ENCODE measurements around the gene CDK2AP2.

Gene CDK2AP2

GRCh38 chr11:67463680-67464410, 44.1 kb downstream of the CDK2AP2 start:
- Histone ChIP-seq H4K20me1 (ENCODE audit: insufficient read depth, low read length, poor library complexity, severe bottlenecking) (no peaks in the 10 kb centered on the region), H3K4me2 (ENCODE audit: low read depth, low read length, poor library complexity, severe bottlenecking) (peak overlapping the region; percentile 74), H3K27me3 (ENCODE audit: insufficient read depth, low read length, poor library complexity, severe bottlenecking) (no peaks in the 10 kb centered on the region), H3K79me2 (ENCODE audit: insufficient read depth, low read length) (peaks cover 40% of the 10 kb centered on the region), H3K4me1 (ENCODE audit: insufficient read depth, low read length, poor library complexity, severe bottlenecking) (peaks cover 42% of the 10 kb centered on the region), H3K36me3 (ENCODE audit: insufficient read depth, low read length) (no peaks in the 10 kb centered on the region), H3K9me2 (replicated peaks; ENCODE audit: low read depth, low read length) (no peaks in the 10 kb centered on the region), H2AFZ (ENCODE audit: low read length) (peak overlapping the region; percentile 68; the same call in 1 of the 2 replicates), H3K9me3 (ENCODE audit: insufficient read depth, low read depth, low read length) (no peaks in the 10 kb centered on the region), H3F3A (ENCODE audit: low read depth) (peaks cover 4% of the 10 kb centered on the region; the same call in 1 of the 2 replicates), H3K4me3 (ENCODE audit: low read length, poor library complexity, severe bottlenecking) (peak overlapping the region; percentile 90), H3K9ac (ENCODE audit: low read depth, low read length, poor library complexity, severe bottlenecking) (peak overlapping the region; percentile 98)
- no peak for TF ChIP-seq EZH2phosphoT487 (IDR thresholded peaks at IDR 0.05; ENCODE audit: borderline replicate concordance)
- no peak for TF ChIP-seq CTCF (conservative IDR thresholded peaks at IDR 0.05; ENCODE audit: low read length)

- Histone ChIP-seq H3K9me3 (ENCODE audit: insufficient read depth, low read depth, low read length) (no peaks in the 10 kb centered on the region), H4K20me1 (ENCODE audit: insufficient read depth, low read length, poor library complexity, severe bottlenecking) (no peaks in the 10 kb centered on the region), H3K79me2 (ENCODE audit: insufficient read depth, low read length) (peaks cover 33% of the 10 kb centered on the region), H3K4me3 (ENCODE audit: low read length, poor library complexity, severe bottlenecking) (no peak overlapping the region), H3K9ac (ENCODE audit: low read depth, low read length, poor library complexity, severe bottlenecking) (no peak overlapping the region), H3K27me3 (ENCODE audit: insufficient read depth, low read length, poor library complexity, severe bottlenecking) (no peaks in the 10 kb centered on the region), H3K4me2 (ENCODE audit: low read depth, low read length, poor library complexity, severe bottlenecking) (no peak overlapping the region), H2AFZ (ENCODE audit: low read length) (no peak overlapping the region), H3K4me1 (ENCODE audit: insufficient read depth, low read length, poor library complexity, severe bottlenecking) (peaks cover 36% of the 10 kb centered on the region), H3F3A (ENCODE audit: low read depth) (peaks cover 4% of the 10 kb centered on the region; the same call in 1 of the 2 replicates), H3K36me3 (ENCODE audit: insufficient read depth, low read length) (no peaks in the 10 kb centered on the region), H3K9me2 (replicated peaks; ENCODE audit: low read depth, low read length) (no peaks in the 10 kb centered on the region)
- no peak for TF ChIP-seq CTCF (conservative IDR thresholded peaks at IDR 0.05; ENCODE audit: low read length)
- TF ChIP-seq EZH2phosphoT487 (IDR thresholded peaks at IDR 0.05; ENCODE audit: borderline replicate concordance): no peak
Measured at GRCh38 chr11:67463186-67463585, 44.8 kb downstream of the CDK2AP2 start.

- no peaks in the 10 kb centered on the region for H3K79me2 ChIP-seq (ENCODE audit: insufficient read depth, low read length)
- no peak for TF ChIP-seq EZH2phosphoT487 (IDR thresholded peaks at IDR 0.05; ENCODE audit: borderline replicate concordance)
- TF ChIP-seq CTCF (conservative IDR thresholded peaks at IDR 0.05; ENCODE audit: low read length): no peak
- H3K4me2 ChIP-seq (ENCODE audit: low read depth, low read length, poor library complexity, severe bottlenecking): no peak overlapping the region
- no peaks in the 10 kb centered on the region for H3F3A ChIP-seq (ENCODE audit: low read depth)
- no peak overlapping the region for H3K9ac ChIP-seq (ENCODE audit: low read depth, low read length, poor library complexity, severe bottlenecking)
- no peaks in the 10 kb centered on the region for H4K20me1 ChIP-seq (ENCODE audit: insufficient read depth, low read length, poor library complexity, severe bottlenecking)
- H3K9me3 ChIP-seq (ENCODE audit: insufficient read depth, low read depth, low read length): no peaks in the 10 kb centered on the region
- no peaks in the 10 kb centered on the region for H3K4me1 ChIP-seq (ENCODE audit: insufficient read depth, low read length, poor library complexity, severe bottlenecking)
- no peaks in the 10 kb centered on the region for H3K36me3 ChIP-seq (ENCODE audit: insufficient read depth, low read length)
- no peaks in the 10 kb centered on the region for H3K27me3 ChIP-seq (ENCODE audit: insufficient read depth, low read length, poor library complexity, severe bottlenecking)
- H3K9me2 ChIP-seq (replicated peaks; ENCODE audit: low read depth, low read length): no peaks in the 10 kb centered on the region
- no peak overlapping the region for H3K4me3 ChIP-seq (ENCODE audit: low read length, poor library complexity, severe bottlenecking)
- H2AFZ ChIP-seq (ENCODE audit: low read length): no peak overlapping the region
Measured at GRCh38 chr11:67458266-67458665, 49.7 kb downstream of the CDK2AP2 start.

Data from Loucy (cell line).